Stomach (tissue), 4 donors: ENCODE data around the gene VSTM1.

Source experiments
- CTCF ChIP-seq, 7 experiments: fragments of 450-650 bp in 4 of 7; fragments of 200-600 bp in 3 of 7; sonication (generic) in 3 of 7; IDR thresholded peaks; one replicate each; pipeline ENCODE4 v1.5.1; 2016 to 2019; ENCODE audit warnings: antibody characterized with exemption in 7 of 7, control low read depth in 2 of 7, mild to moderate bottlenecking in 1 of 7
- POLR2AphosphoS5 ChIP-seq, 3 donors: sonication (generic); formaldehyde crosslinking; IDR thresholded peaks; one replicate each; pipeline ENCODE4 v1.6.1; 2016; ENCODE audit warnings: antibody characterized with exemption in 3 of 3

- TF ChIP-seq POLR2AphosphoS5 (IDR thresholded peaks at IDR 0.05) (no peak), CTCF (IDR thresholded peaks at IDR 0.05) (no peak)
These were observed 65.5 kb downstream of the VSTM1 start for GRCh38 chr19:53998223-53998622.
